HepG2 (cell line): ENCODE data around the gene SPIB. TPM values are rescaled to one million over a fixed set of nuclear protein-coding genes. Genes with fewer than 3 reads are reported as not detected.

ENCODE experiments used
- ETV5 ChIP-seq: IDR thresholded peaks from 2 replicates; pipeline ENCODE4 v1.6.1; 2018; ENCODE audit warnings: missing biosample characterization, missing genetic modification reagents, inconsistent platforms, borderline replicate concordance
- FOXO1 ChIP-seq: sonication (generic); formaldehyde crosslinking; IDR thresholded peaks from 2 replicates; pipeline ENCODE4 v1.4.0; 2020; ENCODE audit warnings: missing genetic modification reagents
- HNRNPUL1 ChIP-seq: fragments of 200-400 bp; formaldehyde crosslinking; IDR thresholded peaks from 2 replicates; pipeline ENCODE4 v1.6.1; 2017; ENCODE audit warnings: low read depth, mild to moderate bottlenecking, low read length, moderate library complexity
- IKZF5 ChIP-seq: IDR thresholded peaks from 2 replicates; pipeline ENCODE4 v1.6.1; 2018; ENCODE audit warnings: missing genetic modification reagents, mild to moderate bottlenecking, missing compliant biosample characterization
- KDM3A ChIP-seq: IDR thresholded peaks from 2 replicates; pipeline ENCODE4 v1.6.1; 2018; ENCODE audit warnings: low read depth, missing compliant biosample characterization
- KMT2B ChIP-seq: IDR thresholded peaks from 2 replicates; pipeline ENCODE4 v1.6.1; 2016; ENCODE audit warnings: missing genetic modification reagents, missing compliant biosample characterization
- MAFG ChIP-seq: sonication (generic); formaldehyde crosslinking; IDR thresholded peaks from 2 replicates; pipeline ENCODE4 v1.5.1; 2020; ENCODE audit warnings: mild to moderate bottlenecking, missing genetic modification reagents
- MEF2D ChIP-seq: sonication (generic); formaldehyde crosslinking; IDR thresholded peaks from 2 replicates; pipeline ENCODE4 v1.5.1; 2020; ENCODE audit warnings: mild to moderate bottlenecking, missing genetic modification reagents
- RAD21 ChIP-seq: fragments of 450-650 bp; formaldehyde crosslinking; IDR thresholded peaks from 2 replicates; pipeline ENCODE4 v1.5.0; 2020; ENCODE audit warnings: mild to moderate bottlenecking
- RXRA ChIP-seq: sonication (generic); formaldehyde crosslinking; IDR thresholded peaks from 2 replicates; pipeline ENCODE4 v1.5.1; 2020; ENCODE audit warnings: missing genetic modification reagents
- SMAD3 ChIP-seq: sonication (generic); formaldehyde crosslinking; IDR thresholded peaks from 2 replicates; pipeline ENCODE4 v1.4.0; 2020; ENCODE audit warnings: missing genetic modification reagents
- SOX13 ChIP-seq, 3 experiments: fragments of 450-650 bp in 1 of 3; sonication (generic) in 1 of 3; formaldehyde crosslinking in 1 of 3; IDR thresholded peaks in 2 of 3; conservative IDR thresholded peaks in 1 of 3; 2 replicates each; pipeline versions ENCODE4 v1.5.0 to v1.6.1; 2016 to 2020; ENCODE audit warnings: antibody characterized with exemption in 1 of 3, mild to moderate bottlenecking in 1 of 3, missing compliant biosample characterization in 1 of 3, missing genetic modification reagents in 1 of 3, moderate library complexity in 1 of 3
- TAF15 ChIP-seq: fragments of 200-400 bp; formaldehyde crosslinking; IDR thresholded peaks from one replicate; pipeline ENCODE4 v1.6.1; 2018; ENCODE audit warnings: mild to moderate bottlenecking, low read depth, low read length; ENCODE audit not compliant: poor library complexity, severe bottlenecking
- TFAP4 ChIP-seq: sonication (generic); IDR thresholded peaks from 2 replicates; pipeline ENCODE4 v1.6.1; 2016; ENCODE audit warnings: low read depth, borderline replicate concordance
- XRCC5 ChIP-seq: fragments of 200-400 bp; formaldehyde crosslinking; optimal IDR thresholded peaks from 2 replicates; pipeline ENCODE3; 2017; ENCODE audit warnings: mild to moderate bottlenecking, low read length
- ZFX ChIP-seq: sonication (generic); formaldehyde crosslinking; IDR thresholded peaks from 2 replicates; pipeline ENCODE4 v1.4.0; 2020; ENCODE audit warnings: mild to moderate bottlenecking, low read depth, missing genetic modification reagents, moderate library complexity
- ZNF3 ChIP-seq: IDR thresholded peaks from 2 replicates; pipeline ENCODE4 v1.7.0; 2017; ENCODE audit warnings: inconsistent platforms
- ZNF331 ChIP-seq: sonication (generic); formaldehyde crosslinking; IDR thresholded peaks from 2 replicates; pipeline ENCODE4 v1.4.0; 2020; ENCODE audit warnings: missing genetic modification reagents
- ZNF691 ChIP-seq: sonication (generic); formaldehyde crosslinking; IDR thresholded peaks from 2 replicates; pipeline ENCODE4 v1.4.0; 2020; ENCODE audit warnings: missing genetic modification reagents, low read depth, mild to moderate bottlenecking, borderline replicate concordance
- polyA plus RNA-seq, 8 experiments: library from polyadenylated mRNA; depleted of rRNA in 3 of 8; stranded (reverse) in 7 of 8; unstranded in 1 of 8; fragments of >200 nt; fragmentation: Illumina TruSeq in 4 of 8; extraction: Trizol in 4 of 8; gene quantifications; 2 replicates each; pipeline versions ENCODE4 v1.2.1 to v1.2.3, GENCODE V29; 2011 to 2016; ENCODE audit warnings: low read depth in 4 of 8, missing spikeins in 1 of 8, mixed read lengths in 1 of 8; ENCODE audit not compliant: insufficient read depth in 1 of 8
- total RNA-seq, 5 experiments: library from RNA; depleted of rRNA; stranded (reverse); fragments of >200 nt; fragmentation: Illumina TruSeq; extraction: Trizol; gene quantifications; 2 replicates each; pipeline ENCODE4 v1.2.3, GENCODE V29; 2016; ENCODE audit warnings: low read depth in 1 of 5
- TF ChIP-seq, protein P1 (sequence below): IDR thresholded peaks from 2 replicates; pipeline ENCODE4 v1.6.1; 2016; ENCODE audit warnings: missing compliant biosample characterization, missing genetic modification reagents, borderline replicate concordance

SPIB gene
- total and polyA plus RNA-seq, 2 of the 13 experiments (the other 11 are each of a cell fraction or from before 2014, with no cell fraction given), result 0.04 TPM; not detected in 1

GRCh38 chr19:50478901-50479715 lies 60.4 kb downstream of the SPIB start (continued):
- TF ChIP-seq IKZF5 (CRISPR knock-in tag) (peak; percentile 42; the same call in 1 of the 2 replicates), MAFG (CRISPR knock-in tag) (no peak), ETV5 (peak; percentile 51; the same call in 1 of the 2 replicates), RXRA (CRISPR knock-in tag) (0 out of 2 replicates have a peak, but pooled peaks have one; percentile 27), KDM3A (0 out of 2 replicates have a peak, but pooled peaks have one; percentile 58), XRCC5 (peak; percentile 96), SMAD3 (CRISPR knock-in tag) (0 out of 2 replicates have a peak, but pooled peaks have one; percentile 40), ZNF3 (no peak), MEF2D (no peak), HNRNPUL1 (no peak), SOX13 (IDR thresholded peaks at IDR 0.05) (no peak), SOX13 (CRISPR knock-in tag; conservative IDR thresholded peaks at IDR 0.05 in 1 of 2, IDR thresholded peaks at IDR 0.05 in 1 of 2) (0 out of 4 replicates have a peak, but pooled peaks of 1 of the 2 experiments have one; percentile 6), ZFX (peak; percentile 41; the same call in 1 of the 2 replicates), KMT2B (CRISPR knock-in tag) (no peak), FOXO1 (CRISPR knock-in tag) (0 out of 2 replicates have a peak, but pooled peaks have one; percentile 20), TAF15 (no peak), ZNF331 (0 out of 2 replicates have a peak, but pooled peaks have one; percentile 16), RAD21 (CRISPR knock-in tag) (peak; percentile 88), TFAP4 (peak; percentile 47; the same call in 1 of the 2 replicates), ZNF691 (peak; percentile 49; the same call in 1 of the 2 replicates)
- TF ChIP-seq, protein P1, sequence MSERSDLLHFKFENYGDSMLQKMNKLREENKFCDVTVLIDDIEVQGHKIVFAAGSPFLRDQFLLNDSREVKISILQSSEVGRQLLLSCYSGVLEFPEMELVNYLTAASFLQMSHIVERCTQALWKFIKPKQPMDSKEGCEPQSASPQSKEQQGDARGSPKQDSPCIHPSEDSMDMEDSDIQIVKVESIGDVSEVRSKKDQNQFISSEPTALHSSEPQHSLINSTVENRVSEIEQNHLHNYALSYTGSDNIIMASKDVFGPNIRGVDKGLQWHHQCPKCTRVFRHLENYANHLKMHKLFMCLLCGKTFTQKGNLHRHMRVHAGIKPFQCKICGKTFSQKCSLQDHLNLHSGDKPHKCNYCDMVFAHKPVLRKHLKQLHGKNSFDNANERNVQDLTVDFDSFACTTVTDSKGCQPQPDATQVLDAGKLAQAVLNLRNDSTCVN, result 0 out of 2 replicates have a peak, but pooled peaks have one; percentile 64
